Endometrial microvascular endothelial cells (primary cell): ENCODE data around the gene GRIK4. TPM values are rescaled to one million over a fixed set of nuclear protein-coding genes. Genes with fewer than 3 reads are reported as not detected.

Experiments used
- in situ Hi-C: cut with HindIII; loops from 2 replicates; pipeline ENCODE4 v1.10.0; 2017; ENCODE audit warnings: low sequenced_read_pairs, low pct_unique_long_range_greater_than_20kb; ENCODE audit errors: inconsistent ontology term
- total RNA-seq: library from RNA; depleted of rRNA; stranded (reverse); fragments of >200 nt; gene quantifications from one replicate; pipeline ENCODE4 v1.2.3, GENCODE V29; 2015; ENCODE audit errors: inconsistent ontology term

Gene GRIK4
- total RNA-seq, 1 donor from 2014 or later: not detected

GRCh38 chr11:120914021-120914420 is 402.5 kb downstream of the GRIK4 start:
- in situ Hi-C loops: no loop called here

- in situ Hi-C loops: no loop called here
Observed at GRCh38 chr11:120914601-120915000, 403.1 kb downstream of the GRIK4 start.

GRCh38 chr11:120917559-120918239 is 406.2 kb downstream of the GRIK4 start:
- in situ Hi-C loops: no loop called here

GRCh38 chr11:120918257-120918656 is 406.7 kb downstream of the GRIK4 start:
- in situ Hi-C loops: no loop called here

- in situ Hi-C loops: no loop called here
Observed at GRCh38 chr11:120919045-120919444, 407.5 kb downstream of the GRIK4 start.

GRCh38 chr11:120919566-120919965 is 408.0 kb downstream of the GRIK4 start:
- in situ Hi-C loops: no loop called here

GRCh38 chr11:120923866-120924508 is 412.4 kb downstream of the GRIK4 start:
- in situ Hi-C loops: no loop called here

GRCh38 chr11:120925944-120926343 is 414.4 kb downstream of the GRIK4 start:
- in situ Hi-C loops: no loop called here

- in situ Hi-C loops: no loop called here
Observed at GRCh38 chr11:120928627-120929026, 417.1 kb downstream of the GRIK4 start.

GRCh38 chr11:120929090-120929489 is 417.5 kb downstream of the GRIK4 start:
- in situ Hi-C loops: no loop called here

- in situ Hi-C loops: no loop called here
Observed at GRCh38 chr11:120929664-120930154, 418.2 kb downstream of the GRIK4 start.

GRCh38 chr11:120931057-120931779 is 419.7 kb downstream of the GRIK4 start:
- in situ Hi-C loops: no loop called here

- in situ Hi-C loops: no loop called here
Observed at GRCh38 chr11:120932305-120932915, 420.9 kb downstream of the GRIK4 start.

GRCh38 chr11:120936356-120936755 is 424.8 kb downstream of the GRIK4 start:
- in situ Hi-C loops: no loop called here

GRCh38 chr11:120937501-120937900 is 426.0 kb downstream of the GRIK4 start:
- in situ Hi-C loops: no loop called here

GRCh38 chr11:120938260-120938659 is 426.7 kb downstream of the GRIK4 start:
- in situ Hi-C loops: no loop called here

GRCh38 chr11:120940160-120940848 is 428.8 kb downstream of the GRIK4 start:
- in situ Hi-C loops: no loop called here

- in situ Hi-C loops: no loop called here
Observed at GRCh38 chr11:120941000-120941399, 429.5 kb downstream of the GRIK4 start.

- in situ Hi-C loops: no loop called here
Observed at GRCh38 chr11:120942701-120943100, 431.2 kb downstream of the GRIK4 start.
